Stimulated activated naive CD8-positive, alpha-beta T cell treated with anti-CD3 and anti-CD28 coated beads, Interleukin-15, Interleukin-2, amounts not matched to agents 100 ng/mL and 50 ng/mL, for 24 hours (primary cell): ENCODE measurements around the gene PLA2R1.

Source experiments
- H3K27ac Mint-ChIP-seq: one replicate; pipeline ENCODE4 v1.8.0; 2021; ENCODE audit warnings: mild to moderate bottlenecking, mixed read lengths
- H3K27me3 Mint-ChIP-seq: one replicate; pipeline ENCODE4 v1.8.0; 2021; ENCODE audit warnings: mixed read lengths
- H3K36me3 Mint-ChIP-seq: one replicate; pipeline ENCODE4 v1.8.0; 2021; ENCODE audit warnings: low read depth, mixed read lengths
- H3K4me1 Mint-ChIP-seq: one replicate; pipeline ENCODE4 v1.8.0; 2021; ENCODE audit warnings: low read depth, mixed read lengths
- H3K4me3 Mint-ChIP-seq: one replicate; pipeline ENCODE4 v1.8.0; 2021; ENCODE audit warnings: mild to moderate bottlenecking, mixed read lengths
- H3K9me3 Mint-ChIP-seq: one replicate; pipeline ENCODE4 v1.8.0; 2021; ENCODE audit warnings: mixed read lengths

Gene PLA2R1

GRCh38 chr2:159900343-159900742, 162.1 kb downstream of the PLA2R1 start:
- Mint-ChIP-seq H3K27ac (peak overlapping the region; percentile 31), H3K9me3 (no peaks in the 10 kb centered on the region), H3K27me3 (no peaks in the 10 kb centered on the region), H3K36me3 (peaks cover 51% of the 10 kb centered on the region), H3K4me3 (peak overlapping the region; percentile 30), H3K4me1 (peaks cover 82% of the 10 kb centered on the region)

- no peak overlapping the region for H3K27ac Mint-ChIP-seq
These were observed 164.0 kb downstream of the PLA2R1 start for GRCh38 chr2:159898441-159898840.

GRCh38 chr2:159897720-159898119, 164.7 kb downstream of the PLA2R1 start:
- Mint-ChIP-seq H3K36me3 (peaks cover 63% of the 10 kb centered on the region), H3K27ac (no peak overlapping the region), H3K27me3 (no peaks in the 10 kb centered on the region), H3K4me3 (no peak overlapping the region), H3K9me3 (no peaks in the 10 kb centered on the region), H3K4me1 (peaks cover 94% of the 10 kb centered on the region)

More at GRCh38 chr2:159898441-159898840, 164.0 kb downstream of the PLA2R1 start:
- Mint-ChIP-seq H3K4me1 (peaks cover 93% of the 10 kb centered on the region), H3K4me3 (no peak overlapping the region), H3K27me3 (no peaks in the 10 kb centered on the region), H3K36me3 (peaks cover 61% of the 10 kb centered on the region), H3K9me3 (no peaks in the 10 kb centered on the region)

GRCh38 chr2:159897081-159897480, 165.3 kb downstream of the PLA2R1 start:
- Mint-ChIP-seq H3K9me3 (no peaks in the 10 kb centered on the region), H3K27me3 (no peaks in the 10 kb centered on the region), H3K4me3 (no peak overlapping the region), H3K4me1 (peaks cover 95% of the 10 kb centered on the region), H3K36me3 (peaks cover 65% of the 10 kb centered on the region), H3K27ac (no peak overlapping the region)

- peaks cover 96% of the 10 kb centered on the region for H3K4me1 Mint-ChIP-seq
- peak overlapping the region; percentile 84 for H3K27ac Mint-ChIP-seq
These were observed 167.0 kb downstream of the PLA2R1 start for GRCh38 chr2:159895258-159896065.

GRCh38 chr2:159894145-159894838, 168.1 kb downstream of the PLA2R1 start:
- peaks cover 91% of the 10 kb centered on the region for H3K4me1 Mint-ChIP-seq
- H3K4me3 Mint-ChIP-seq: no peak overlapping the region
- peaks cover 64% of the 10 kb centered on the region for H3K36me3 Mint-ChIP-seq
- H3K27ac Mint-ChIP-seq: peak overlapping the region; percentile 12
- no peaks in the 10 kb centered on the region for H3K9me3 Mint-ChIP-seq
- no peaks in the 10 kb centered on the region for H3K27me3 Mint-ChIP-seq

More at GRCh38 chr2:159895258-159896065, 167.0 kb downstream of the PLA2R1 start:
- H3K36me3 Mint-ChIP-seq: peaks cover 58% of the 10 kb centered on the region
- H3K9me3 Mint-ChIP-seq: no peaks in the 10 kb centered on the region
- peak overlapping the region; percentile 21 for H3K4me3 Mint-ChIP-seq
- no peaks in the 10 kb centered on the region for H3K27me3 Mint-ChIP-seq

GRCh38 chr2:159892990-159893810, 169.2 kb downstream of the PLA2R1 start:
- Mint-ChIP-seq H3K27me3 (no peaks in the 10 kb centered on the region), H3K4me3 (no peak overlapping the region), H3K4me1 (peaks cover 80% of the 10 kb centered on the region), H3K27ac (peak overlapping the region; percentile 2), H3K36me3 (peaks cover 57% of the 10 kb centered on the region), H3K9me3 (no peaks in the 10 kb centered on the region)

- no peak overlapping the region for H3K4me3 Mint-ChIP-seq
- H3K27me3 Mint-ChIP-seq: no peaks in the 10 kb centered on the region
- H3K4me1 Mint-ChIP-seq: peaks cover 69% of the 10 kb centered on the region
- no peaks in the 10 kb centered on the region for H3K9me3 Mint-ChIP-seq
- peaks cover 55% of the 10 kb centered on the region for H3K36me3 Mint-ChIP-seq
- peak overlapping the region; percentile 70 for H3K27ac Mint-ChIP-seq
These were observed 170.3 kb downstream of the PLA2R1 start for GRCh38 chr2:159891917-159892730.

- Mint-ChIP-seq H3K4me1 (peaks cover 60% of the 10 kb centered on the region), H3K4me3 (no peak overlapping the region), H3K36me3 (peaks cover 51% of the 10 kb centered on the region), H3K27ac (peak overlapping the region; percentile 53), H3K9me3 (no peaks in the 10 kb centered on the region), H3K27me3 (no peaks in the 10 kb centered on the region)
These were observed 171.2 kb downstream of the PLA2R1 start for GRCh38 chr2:159891267-159891588.

GRCh38 chr2:159890551-159891266, 171.7 kb downstream of the PLA2R1 start:
- peak overlapping the region; percentile 67 for H3K27ac Mint-ChIP-seq
- peaks cover 55% of the 10 kb centered on the region for H3K4me1 Mint-ChIP-seq
- peaks cover 53% of the 10 kb centered on the region for H3K36me3 Mint-ChIP-seq
- no peak overlapping the region for H3K4me3 Mint-ChIP-seq
- H3K9me3 Mint-ChIP-seq: no peaks in the 10 kb centered on the region
- H3K27me3 Mint-ChIP-seq: no peaks in the 10 kb centered on the region

- Mint-ChIP-seq H3K4me1 (peaks cover 33% of the 10 kb centered on the region), H3K27me3 (no peaks in the 10 kb centered on the region), H3K36me3 (peaks cover 75% of the 10 kb centered on the region), H3K4me3 (no peak overlapping the region), H3K9me3 (no peaks in the 10 kb centered on the region), H3K27ac (no peak overlapping the region)
These were observed 180.2 kb downstream of the PLA2R1 start for GRCh38 chr2:159882130-159882745.
